Measurements from ENCODE around the gene STK32A.

The STK32A gene

DNA sequence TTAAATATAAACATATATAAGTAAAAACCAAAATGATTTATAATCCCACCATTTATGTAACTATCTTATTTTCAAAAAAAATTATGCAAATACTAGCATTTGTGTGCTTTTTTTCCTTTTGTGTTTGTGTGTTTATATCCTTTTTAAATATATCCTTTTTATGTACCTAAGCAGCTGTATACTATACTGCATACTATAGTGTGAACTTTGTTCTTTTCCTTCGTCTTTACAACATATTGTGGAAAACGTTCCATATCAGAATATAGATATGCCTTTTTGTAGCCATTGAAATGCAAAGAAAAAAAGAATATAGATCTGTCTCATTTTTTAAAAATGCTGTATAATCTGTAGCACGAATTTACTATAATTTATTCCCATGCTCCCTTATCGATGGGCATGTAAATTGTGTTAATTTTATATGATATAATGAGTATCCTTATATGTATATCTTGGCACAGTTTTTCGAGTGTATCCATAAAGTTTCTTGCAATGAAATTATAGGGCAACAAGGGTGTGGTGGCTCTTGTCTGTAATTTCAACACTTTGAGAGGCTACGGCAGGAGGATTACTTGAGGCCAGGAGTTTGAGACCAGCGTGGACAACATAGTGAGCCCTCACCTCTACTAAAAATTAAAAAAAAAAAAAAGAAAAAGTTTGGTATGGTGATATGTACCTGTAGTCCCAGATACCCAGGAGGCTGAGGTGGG, 83.3 kb downstream of the STK32A start:
- no peaks in the 10 kb centered on the region for H3K4me1 ChIP-seq (ENCODE audit: insufficient read depth, low read length, severe bottlenecking)
- H3K9ac ChIP-seq (ENCODE audit: low read length): no peak overlapping the region
- H3F3A ChIP-seq (ENCODE audit: insufficient read depth, low read length): no peaks in the 10 kb centered on the region
- no peak for TF ChIP-seq EZH2 (IDR thresholded peaks at IDR 0.05; ENCODE audit: borderline replicate concordance, low read length)
- TF ChIP-seq, protein P1, sequence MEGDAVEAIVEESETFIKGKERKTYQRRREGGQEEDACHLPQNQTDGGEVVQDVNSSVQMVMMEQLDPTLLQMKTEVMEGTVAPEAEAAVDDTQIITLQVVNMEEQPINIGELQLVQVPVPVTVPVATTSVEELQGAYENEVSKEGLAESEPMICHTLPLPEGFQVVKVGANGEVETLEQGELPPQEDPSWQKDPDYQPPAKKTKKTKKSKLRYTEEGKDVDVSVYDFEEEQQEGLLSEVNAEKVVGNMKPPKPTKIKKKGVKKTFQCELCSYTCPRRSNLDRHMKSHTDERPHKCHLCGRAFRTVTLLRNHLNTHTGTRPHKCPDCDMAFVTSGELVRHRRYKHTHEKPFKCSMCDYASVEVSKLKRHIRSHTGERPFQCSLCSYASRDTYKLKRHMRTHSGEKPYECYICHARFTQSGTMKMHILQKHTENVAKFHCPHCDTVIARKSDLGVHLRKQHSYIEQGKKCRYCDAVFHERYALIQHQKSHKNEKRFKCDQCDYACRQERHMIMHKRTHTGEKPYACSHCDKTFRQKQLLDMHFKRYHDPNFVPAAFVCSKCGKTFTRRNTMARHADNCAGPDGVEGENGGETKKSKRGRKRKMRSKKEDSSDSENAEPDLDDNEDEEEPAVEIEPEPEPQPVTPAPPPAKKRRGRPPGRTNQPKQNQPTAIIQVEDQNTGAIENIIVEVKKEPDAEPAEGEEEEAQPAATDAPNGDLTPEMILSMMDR (IDR thresholded peaks at IDR 0.05; ENCODE audit: low read length): no peak
- H2AFZ ChIP-seq (ENCODE audit: low read length): no peak overlapping the region
- H3K27me3 ChIP-seq (ENCODE audit: insufficient read depth, low read length): no peaks in the 10 kb centered on the region
- H3K4me2 ChIP-seq (ENCODE audit: low read length): no peak overlapping the region
- H3K27ac ChIP-seq (ENCODE audit: low read depth, low read length, poor library complexity, severe bottlenecking): no peak overlapping the region
- no peaks in the 10 kb centered on the region for H3K9me3 ChIP-seq (ENCODE audit: low read length)
- H3K9me2 ChIP-seq (ENCODE audit: low read depth, low read length): no peaks in the 10 kb centered on the region
- H3K36me3 ChIP-seq (ENCODE audit: insufficient read depth, low read length): no peaks in the 10 kb centered on the region
- no peaks in the 10 kb centered on the region for H3K79me2 ChIP-seq (ENCODE audit: insufficient read depth, low read length)
- no peak overlapping the region for H3K4me3 ChIP-seq (ENCODE audit: low read depth, low read length, poor library complexity, severe bottlenecking)
- no peaks in the 10 kb centered on the region for H4K20me1 ChIP-seq (ENCODE audit: insufficient read depth, low read length)

DNA sequence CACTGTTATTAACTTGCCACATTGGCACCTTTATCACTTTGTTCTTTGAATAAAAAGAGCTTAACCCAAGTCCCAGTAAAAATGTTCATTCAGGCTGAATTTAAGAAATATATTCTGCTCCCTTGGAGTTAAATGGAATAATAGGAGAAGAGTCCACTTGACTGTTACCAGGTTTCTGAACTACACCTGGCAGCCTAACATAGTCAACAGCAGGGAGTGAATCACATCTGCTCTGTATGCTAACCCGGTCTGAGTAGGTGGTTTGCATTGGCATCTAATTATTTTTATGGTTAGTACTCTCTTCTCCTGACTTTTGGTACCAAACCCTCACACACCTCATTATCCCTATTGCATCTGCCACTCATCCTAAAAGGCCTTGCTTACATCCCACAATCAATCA, 86.7 kb downstream of the STK32A start:
- Histone ChIP-seq H3K27ac (ENCODE audit: low read depth, low read length, poor library complexity, severe bottlenecking) (no peak overlapping the region), H3K36me3 (ENCODE audit: insufficient read depth, low read length) (no peaks in the 10 kb centered on the region), H3K4me1 (ENCODE audit: insufficient read depth, low read length, severe bottlenecking) (no peaks in the 10 kb centered on the region), H4K20me1 (ENCODE audit: insufficient read depth, low read length) (no peaks in the 10 kb centered on the region), H3K9ac (ENCODE audit: low read length) (no peak overlapping the region), H3F3A (ENCODE audit: insufficient read depth, low read length) (no peaks in the 10 kb centered on the region), H3K9me2 (ENCODE audit: low read depth, low read length) (no peaks in the 10 kb centered on the region), H2AFZ (ENCODE audit: low read length) (no peak overlapping the region), H3K79me2 (ENCODE audit: insufficient read depth, low read length) (no peaks in the 10 kb centered on the region), H3K4me2 (ENCODE audit: low read length) (no peak overlapping the region), H3K9me3 (ENCODE audit: low read length) (no peaks in the 10 kb centered on the region), H3K27me3 (ENCODE audit: insufficient read depth, low read length) (no peaks in the 10 kb centered on the region), H3K4me3 (ENCODE audit: low read depth, low read length, poor library complexity, severe bottlenecking) (no peak overlapping the region)
- TF ChIP-seq EZH2 (IDR thresholded peaks at IDR 0.05; ENCODE audit: borderline replicate concordance, low read length): no peak
- TF ChIP-seq, protein P1 (IDR thresholded peaks at IDR 0.05; ENCODE audit: low read length): no peak

DNA sequence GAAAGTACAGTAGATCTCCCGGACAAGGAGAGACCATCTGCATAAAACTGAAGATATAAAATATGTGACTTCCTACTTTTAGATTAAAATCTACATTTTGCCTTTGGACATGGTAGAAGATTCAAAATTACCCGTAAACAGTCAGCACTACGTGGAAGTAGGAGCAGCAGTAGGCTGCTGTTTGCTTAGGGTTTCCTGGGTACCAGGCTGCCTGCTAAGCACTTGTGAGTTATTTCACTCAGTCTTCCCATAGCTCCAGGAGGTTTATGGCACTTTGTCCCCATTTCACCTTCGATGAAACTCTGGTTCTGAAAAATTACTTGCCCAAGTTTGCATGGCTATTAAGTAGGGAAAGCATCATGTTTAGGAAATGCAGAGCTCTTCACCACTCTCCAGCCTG, 92.6 kb downstream of the STK32A start:
- no peaks in the 10 kb centered on the region for H3K9me3 ChIP-seq (ENCODE audit: low read length)
- no peak overlapping the region for H3K27ac ChIP-seq (ENCODE audit: low read depth, low read length, poor library complexity, severe bottlenecking)
- H2AFZ ChIP-seq (ENCODE audit: low read length): no peak overlapping the region
- TF ChIP-seq, protein P1 (IDR thresholded peaks at IDR 0.05; ENCODE audit: low read length): no peak
- TF ChIP-seq EZH2 (IDR thresholded peaks at IDR 0.05; ENCODE audit: borderline replicate concordance, low read length): no peak
- H4K20me1 ChIP-seq (ENCODE audit: insufficient read depth, low read length): no peaks in the 10 kb centered on the region
- H3K4me2 ChIP-seq (ENCODE audit: low read length): no peak overlapping the region
- H3K27me3 ChIP-seq (ENCODE audit: insufficient read depth, low read length): no peaks in the 10 kb centered on the region
- H3K4me1 ChIP-seq (ENCODE audit: insufficient read depth, low read length, severe bottlenecking): no peaks in the 10 kb centered on the region
- no peaks in the 10 kb centered on the region for H3F3A ChIP-seq (ENCODE audit: insufficient read depth, low read length)
- no peaks in the 10 kb centered on the region for H3K36me3 ChIP-seq (ENCODE audit: insufficient read depth, low read length)
- no peaks in the 10 kb centered on the region for H3K79me2 ChIP-seq (ENCODE audit: insufficient read depth, low read length)
- H3K9me2 ChIP-seq (ENCODE audit: low read depth, low read length): no peaks in the 10 kb centered on the region
- no peak overlapping the region for H3K4me3 ChIP-seq (ENCODE audit: low read depth, low read length, poor library complexity, severe bottlenecking)
- no peak overlapping the region for H3K9ac ChIP-seq (ENCODE audit: low read length)
